Measurements from ENCODE around the gene ATXN2L. TPM values are rescaled to one million over a fixed set of nuclear protein-coding genes. Genes with fewer than 3 reads are reported as not detected.
A peak's percentile ranks its signal among the peaks of the same experiment; 100 is the strongest.

ATXN2L gene
- total and polyA plus RNA-seq, 3 donors from 2014 or later: 242 to 521 (median 345) TPM

- Histone ChIP-seq H3K27ac (no peak overlapping the region), H3K4me3 (no peak overlapping the region), H3K27me3 (no peaks in the 10 kb centered on the region), H3K36me3 (ENCODE audit: low read depth, missing control alignments) (no peaks in the 10 kb centered on the region), H3K9me3 (no peaks in the 10 kb centered on the region), H3K4me1 (peaks cover 13% of the 10 kb centered on the region)
- intact Hi-C loops (cut with DNase I; ENCODE audit: low total_unique reads): no loop called here
- DNase-seq: no peak
- WGBS, 2 donors: 87 to 93% methylated on average over 7 of the region's 7 CpGs
- TF ChIP-seq CTCF (IDR thresholded peaks at IDR 0.05): no peak
- TF ChIP-seq POLR2A (IDR thresholded peaks at IDR 0.05): no peak
These were observed 19.9 kb downstream of the ATXN2L start for GRCh38 chr16:28842696-28843095.

DNA sequence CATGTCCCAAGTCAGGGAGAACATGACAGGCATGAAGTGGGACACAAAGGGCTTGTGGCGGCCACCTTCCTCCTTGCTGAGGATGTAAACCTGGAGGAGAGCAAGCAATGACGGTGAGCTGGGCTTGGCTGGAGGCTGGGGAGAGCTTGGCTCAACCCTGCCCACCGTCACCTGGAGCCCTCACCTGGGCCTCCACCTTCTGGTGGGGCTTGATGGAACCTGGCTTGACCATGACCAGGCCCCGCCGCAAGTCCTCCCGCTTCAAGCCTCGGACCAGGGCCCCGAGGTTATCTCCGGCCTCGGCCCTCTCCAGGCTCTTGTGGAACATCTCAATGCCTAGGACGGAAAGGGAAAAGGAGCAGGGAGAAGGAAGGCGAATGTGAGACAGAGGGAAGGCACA lies 21.0 kb downstream of the ATXN2L start:
- intact Hi-C loops (cut with DNase I; ENCODE audit: low total_unique reads): no loop called here
- no peaks in the 10 kb centered on the region for H3K9me3 ChIP-seq

GRCh38 chr16:28844226-28844885 lies 21.6 kb downstream of the ATXN2L start:
- TF ChIP-seq POLR2A (IDR thresholded peaks at IDR 0.05) (no peak), CTCF (IDR thresholded peaks at IDR 0.05) (no peak)
- intact Hi-C loops (cut with DNase I; ENCODE audit: low total_unique reads): no loop called here
- no peak overlapping the region for H3K4me3 ChIP-seq
- no peaks in the 10 kb centered on the region for H3K36me3 ChIP-seq (ENCODE audit: low read depth, missing control alignments)
- DNase-seq: no peak
- no peak overlapping the region for H3K27ac ChIP-seq
- H3K27me3 ChIP-seq: no peaks in the 10 kb centered on the region
- H3K9me3 ChIP-seq: no peaks in the 10 kb centered on the region
- WGBS, 2 donors: 87 to 88% methylated on average over 19 of the region's 19 CpGs
- H3K4me1 ChIP-seq: peaks cover 13% of the 10 kb centered on the region

More for the DNA sequence above, 21.0 kb downstream of the ATXN2L start:
- 87 to 94% methylated on average over 9 to 12 of the region's 12 CpGs for WGBS, 2 donors
- TF ChIP-seq POLR2A (IDR thresholded peaks at IDR 0.05): no peak
- TF ChIP-seq CTCF (IDR thresholded peaks at IDR 0.05): no peak
- Histone ChIP-seq H3K27me3 (no peaks in the 10 kb centered on the region), H3K4me3 (no peak overlapping the region), H3K36me3 (ENCODE audit: low read depth, missing control alignments) (no peaks in the 10 kb centered on the region), H3K4me1 (peaks cover 13% of the 10 kb centered on the region), H3K27ac (no peak overlapping the region)
- no peak for DNase-seq

DNA sequence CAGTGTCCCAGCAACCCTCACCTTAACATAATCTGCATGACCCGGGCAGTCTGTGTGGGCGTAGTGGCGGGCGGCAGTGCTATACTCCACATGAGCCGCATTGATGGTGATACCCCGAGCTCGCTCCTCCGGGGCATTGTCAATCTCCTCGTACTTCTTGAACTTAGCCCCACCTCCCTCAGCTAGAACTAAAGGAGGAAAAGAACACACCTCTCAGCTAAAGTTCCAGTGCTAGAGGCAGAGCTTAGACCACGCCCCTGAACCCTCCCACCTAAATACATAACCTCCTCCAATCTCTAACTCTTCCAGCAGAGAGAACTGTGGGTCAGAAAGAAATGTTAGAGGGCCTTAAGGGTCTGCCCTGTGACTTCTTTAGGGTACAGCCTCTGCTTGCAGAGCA lies 22.5 kb downstream of the ATXN2L start:
- Histone ChIP-seq H3K36me3 (ENCODE audit: low read depth, missing control alignments) (no peaks in the 10 kb centered on the region), H3K4me3 (peak overlapping the region; percentile 80 to 90), H3K27ac (peak overlapping the region in 1 of 2 donors; percentile 74), H3K27me3 (no peaks in the 10 kb centered on the region), H3K9me3 (no peaks in the 10 kb centered on the region), H3K4me1 (peaks cover 13% of the 10 kb centered on the region)
- intact Hi-C loops (cut with DNase I; ENCODE audit: low total_unique reads): no loop called here
- peak; percentile 51 for DNase-seq
- 27 to 31% methylated on average over 10 of the region's 10 CpGs for WGBS, 2 donors
- TF ChIP-seq POLR2A (IDR thresholded peaks at IDR 0.05): no peak
- TF ChIP-seq CTCF (IDR thresholded peaks at IDR 0.05): no peak

GRCh38 chr16:28845761-28846079 lies 22.9 kb downstream of the ATXN2L start:
- H3K9me3 ChIP-seq: no peaks in the 10 kb centered on the region
- 0 to 2% methylated on average over 8 to 16 of the region's 16 CpGs for WGBS, 2 donors
- TF ChIP-seq CTCF (IDR thresholded peaks at IDR 0.05) (no peak), POLR2A (IDR thresholded peaks at IDR 0.05) (no peak)
- no peaks in the 10 kb centered on the region for H3K27me3 ChIP-seq
- H3K4me1 ChIP-seq: peaks cover 13% of the 10 kb centered on the region
- peak overlapping the region; percentile 74 to 81 for H3K27ac ChIP-seq
- DNase-seq: no peak
- H3K36me3 ChIP-seq (ENCODE audit: low read depth, missing control alignments): no peaks in the 10 kb centered on the region
- peak overlapping the region; percentile 80 to 90 for H3K4me3 ChIP-seq
- intact Hi-C loops (cut with DNase I; ENCODE audit: low total_unique reads): no loop called here

Data from testis (tissue), 3 donors.